OCI-LY7 (cell line): ENCODE data around the gene JAZF1.

Experiments used
- EZH2phosphoT487 ChIP-seq: fragments of 200-600 bp; sonication (generic); IDR thresholded peaks from 2 replicates; pipeline ENCODE4 v1.6.1; 2018; ENCODE audit warnings: low read depth, borderline replicate concordance, mild to moderate bottlenecking, mixed run types, antibody characterized with exemption, low read length, moderate library complexity, mixed read lengths
- TF ChIP-seq, protein P1 (sequence below): fragments of 200-600 bp; sonication (generic); conservative IDR thresholded peaks from 2 replicates; pipeline ENCODE4 v1.5.1; 2014; ENCODE audit warnings: mild to moderate bottlenecking, antibody characterized with exemption, low read length, moderate library complexity, mixed read lengths

DNA sequence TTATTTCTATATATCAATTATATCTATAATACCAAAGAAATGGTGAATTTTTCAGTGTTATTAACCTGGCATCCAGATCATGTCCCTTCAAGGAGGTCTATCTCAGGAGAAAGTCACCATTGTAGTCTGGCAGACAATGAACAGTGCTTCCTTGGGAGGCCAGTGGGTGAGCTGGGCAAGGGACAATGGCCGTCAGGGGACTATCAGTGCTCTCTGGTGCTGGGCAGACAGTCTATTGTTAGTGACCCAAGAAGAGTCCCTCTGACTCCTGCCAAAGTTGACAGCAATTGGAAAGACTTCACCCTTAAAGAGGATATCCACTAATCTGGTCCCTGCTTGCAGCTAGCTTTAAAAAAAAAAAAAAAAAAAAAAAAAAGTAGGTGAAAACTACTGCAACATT, 7.1 kb downstream of the JAZF1 start:
- TF ChIP-seq, protein P1, sequence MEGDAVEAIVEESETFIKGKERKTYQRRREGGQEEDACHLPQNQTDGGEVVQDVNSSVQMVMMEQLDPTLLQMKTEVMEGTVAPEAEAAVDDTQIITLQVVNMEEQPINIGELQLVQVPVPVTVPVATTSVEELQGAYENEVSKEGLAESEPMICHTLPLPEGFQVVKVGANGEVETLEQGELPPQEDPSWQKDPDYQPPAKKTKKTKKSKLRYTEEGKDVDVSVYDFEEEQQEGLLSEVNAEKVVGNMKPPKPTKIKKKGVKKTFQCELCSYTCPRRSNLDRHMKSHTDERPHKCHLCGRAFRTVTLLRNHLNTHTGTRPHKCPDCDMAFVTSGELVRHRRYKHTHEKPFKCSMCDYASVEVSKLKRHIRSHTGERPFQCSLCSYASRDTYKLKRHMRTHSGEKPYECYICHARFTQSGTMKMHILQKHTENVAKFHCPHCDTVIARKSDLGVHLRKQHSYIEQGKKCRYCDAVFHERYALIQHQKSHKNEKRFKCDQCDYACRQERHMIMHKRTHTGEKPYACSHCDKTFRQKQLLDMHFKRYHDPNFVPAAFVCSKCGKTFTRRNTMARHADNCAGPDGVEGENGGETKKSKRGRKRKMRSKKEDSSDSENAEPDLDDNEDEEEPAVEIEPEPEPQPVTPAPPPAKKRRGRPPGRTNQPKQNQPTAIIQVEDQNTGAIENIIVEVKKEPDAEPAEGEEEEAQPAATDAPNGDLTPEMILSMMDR: no peak
- no peak for TF ChIP-seq EZH2phosphoT487
